Activated T-helper 1 cell treated with anti-CD3 and anti-CD28 coated beads, Interleukin-2, amount 50 U/mL, for 16 hours (primary cell): ENCODE data around the gene APEH.

Experiments used
- DNase-seq, 2 donors: peaks; one replicate each; pipeline ENCODE4 v3.0.0-alpha.2; 2020; ENCODE audit warnings: low read depth in 1 of 2, low spot score in 1 of 2

APEH gene

GRCh38 chr3:49723628-49724551, 49.7 kb downstream of the APEH start, which contains the start of gene GMPPB:
GMPPB (minus strand) TSS chr3:49723951; CDS start chr3:49723726, 225 bp downstream.
- peak; percentile 85 to 89 for DNase-seq

- DNase-seq, result no peak
Measured at GRCh38 chr3:49724586-49724985, 50.4 kb downstream of the APEH start.

GRCh38 chr3:49725906-49726681, 51.9 kb downstream of the APEH start:
- DNase-seq, result no peak

DNA sequence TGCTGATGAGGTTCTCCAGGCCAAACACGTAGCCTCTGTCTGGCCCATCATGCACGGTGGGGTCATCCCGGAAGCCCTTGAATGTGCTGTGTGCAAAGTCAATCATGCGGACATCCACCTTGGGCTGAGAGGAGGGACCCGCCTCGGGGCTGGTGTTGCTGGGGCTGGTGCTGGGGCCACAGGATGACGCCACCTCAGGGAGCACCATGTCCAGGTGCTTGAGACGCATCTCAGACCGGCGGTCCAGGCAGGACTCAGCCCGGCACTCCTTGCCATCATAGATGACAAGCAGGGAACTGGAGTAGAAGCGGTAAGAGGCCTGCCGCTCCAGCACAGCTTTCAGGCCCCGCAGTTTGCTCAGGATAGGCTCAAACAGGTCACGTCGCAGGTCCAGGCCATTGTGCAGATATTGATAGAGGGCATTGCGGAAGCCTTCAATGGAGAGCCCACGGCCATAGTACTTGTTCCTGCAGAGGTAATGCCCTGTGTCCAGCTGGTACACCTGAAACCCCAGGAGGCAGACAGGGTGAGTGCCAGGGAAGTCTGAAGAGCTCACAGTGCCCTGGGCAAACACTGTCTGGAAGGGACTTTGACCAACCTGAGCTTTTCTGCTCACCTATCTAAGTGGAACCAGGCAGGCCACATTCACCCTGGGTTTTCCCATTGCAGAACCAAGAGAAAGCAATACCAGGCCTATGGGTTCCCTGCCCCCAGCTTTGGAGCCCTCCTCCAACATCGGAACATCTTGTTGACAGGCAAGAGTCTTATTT, 53.2 kb downstream of the APEH start:
- DNase-seq, result no peak

DNA sequence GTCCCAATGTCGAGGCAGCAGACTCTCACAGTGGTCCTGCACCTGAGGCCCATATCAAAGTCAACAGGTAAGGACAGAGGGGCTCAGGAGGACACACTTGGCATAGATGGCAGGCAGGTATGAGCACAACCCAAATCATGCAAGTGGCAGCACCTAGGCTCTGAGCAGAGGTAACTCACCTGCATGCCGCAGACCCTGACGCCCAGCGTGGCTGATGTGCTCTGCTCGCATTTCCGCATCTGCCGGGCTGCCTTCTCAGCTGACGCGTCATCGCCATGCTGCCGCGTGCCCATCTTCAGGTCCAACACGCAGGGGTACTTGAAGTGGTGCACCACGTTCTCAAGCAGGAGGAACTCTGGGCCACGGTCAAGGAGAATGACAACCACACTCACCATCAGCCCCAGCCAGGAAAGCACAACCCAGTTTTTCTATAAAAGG, 53.8 kb downstream of the APEH start:
- DNase-seq, result no peak

DNA sequence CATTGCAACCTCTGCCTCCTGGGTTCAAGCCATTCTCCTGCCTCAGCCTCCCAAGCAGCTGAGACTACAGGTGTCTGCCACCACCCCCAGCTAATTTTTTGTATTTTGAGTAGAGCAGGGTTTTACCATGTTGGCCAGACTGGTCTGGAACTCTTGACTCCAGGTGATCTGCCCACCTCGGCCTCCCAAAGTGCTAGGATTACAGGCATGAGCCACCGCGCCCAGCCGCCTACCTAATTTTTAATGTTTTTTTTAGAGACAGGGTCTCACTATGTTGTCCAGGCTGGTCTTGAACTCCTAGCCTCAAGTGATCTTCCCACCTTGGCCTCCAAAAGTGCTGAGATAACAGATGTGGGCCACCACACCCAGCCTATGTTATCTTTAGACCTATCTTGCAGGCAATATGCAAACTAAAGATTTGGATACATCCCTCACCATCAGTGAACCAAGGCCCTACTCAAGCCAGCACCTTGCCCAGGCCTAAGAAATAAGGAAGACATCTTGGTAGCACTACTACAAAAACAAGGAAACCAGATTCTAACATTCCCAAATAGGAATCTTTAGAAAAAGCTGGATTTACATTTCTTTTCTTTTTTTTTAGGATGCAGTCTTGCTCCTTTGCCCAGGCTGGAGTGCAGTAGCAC, 55.9 kb downstream of the APEH start:
- no peak for DNase-seq

DNA sequence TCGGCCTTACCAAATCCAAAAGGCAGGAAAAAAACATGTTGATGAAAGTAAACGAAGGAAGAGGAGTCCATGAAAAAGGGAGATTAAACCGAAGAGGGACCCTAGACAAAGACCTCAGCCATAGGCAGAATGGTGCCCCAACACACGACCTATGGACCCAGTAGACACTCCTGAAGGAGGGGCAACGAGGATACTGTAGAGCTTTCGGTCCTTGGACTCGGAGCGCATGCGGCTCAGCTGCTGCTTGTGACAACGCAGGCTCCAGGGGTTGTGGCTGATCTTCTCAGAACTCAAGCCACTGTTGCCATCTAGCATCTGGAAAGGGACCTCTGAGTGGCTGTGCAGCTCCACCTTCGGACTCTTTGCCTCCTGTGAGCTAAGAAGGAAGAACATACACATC, 58.4 kb downstream of the APEH start:
- DNase-seq, result no peak

DNA sequence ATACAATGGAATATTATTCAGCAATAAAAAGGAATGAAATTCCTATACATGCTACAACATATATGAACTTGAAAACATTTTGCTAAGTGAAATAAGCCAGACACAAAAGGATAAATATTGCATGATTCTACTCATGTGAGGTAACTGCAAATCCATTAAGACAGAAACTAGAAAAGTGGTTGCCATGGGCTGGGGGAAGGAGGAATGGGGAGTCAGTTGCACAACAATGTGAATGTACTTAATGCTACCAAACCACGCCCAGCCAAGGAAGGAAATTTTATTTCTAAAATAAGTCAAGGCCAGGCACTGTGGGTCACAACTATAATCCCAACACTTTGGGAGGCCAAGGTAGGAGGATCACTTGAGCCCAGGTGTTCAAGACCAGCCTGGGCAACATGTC, 59.4 kb downstream of the APEH start:
- DNase-seq, result no peak
